SK-N-SH treated with all-trans-retinoic acid at 6 μM for 48 hours (cell line): ENCODE results near the gene FAM111B.

Source experiments
- ATAC-seq: fragments of 200-7000 bp; cut with Tn5 transposase; 3 replicates; pipeline ENCODE4 v1.9.1; 2020; ENCODE audit warnings: mild to moderate bottlenecking, moderate library complexity
- ARNTL ChIP-seq: fragments of 450-650 bp; formaldehyde crosslinking; IDR thresholded peaks from 2 replicates; pipeline ENCODE4 v1.5.0; 2020; ENCODE audit warnings: low read depth, mild to moderate bottlenecking, moderate library complexity, borderline replicate concordance
- BACH2 ChIP-seq: fragments of 250-450 bp; sonication (Bioruptor Pico); IDR thresholded peaks from 2 replicates; pipeline ENCODE4 v1.9.0; 2021; ENCODE audit warnings: mild to moderate bottlenecking, borderline replicate concordance
- CSDC2 ChIP-seq: fragments of 250-450 bp; sonication (Bioruptor Pico); IDR thresholded peaks from 2 replicates; pipeline ENCODE4 v1.5.0; 2020; ENCODE audit warnings: mild to moderate bottlenecking, moderate library complexity
- CSRNP3 ChIP-seq: fragments of 250-450 bp; sonication (Bioruptor Pico); IDR thresholded peaks from 2 replicates; pipeline ENCODE4 v1.5.1; 2021; ENCODE audit warnings: mild to moderate bottlenecking, moderate library complexity
- ESRRG ChIP-seq: fragments of 250-450 bp; sonication (Bioruptor Pico); IDR thresholded peaks from 2 replicates; pipeline ENCODE4 v1.6.1; 2021; ENCODE audit warnings: mild to moderate bottlenecking
- GLIS3 ChIP-seq: fragments of 250-450 bp; sonication (Bioruptor Pico); IDR thresholded peaks from 2 replicates; pipeline ENCODE4 v1.5.0; 2020; ENCODE audit warnings: mild to moderate bottlenecking, moderate library complexity
- OSR1 ChIP-seq: fragments of 250-450 bp; sonication (Bioruptor Pico); IDR thresholded peaks from 2 replicates; pipeline ENCODE4 v1.8.0; 2022; ENCODE audit warnings: moderate library complexity, mild to moderate bottlenecking, inconsistent platforms
- PATZ1 ChIP-seq: fragments of 250-450 bp; sonication (Bioruptor Pico); IDR thresholded peaks from 2 replicates; pipeline ENCODE4 v1.8.0; 2020; ENCODE audit warnings: mild to moderate bottlenecking, moderate library complexity, borderline replicate concordance
- POU6F1 ChIP-seq: fragments of 250-450 bp; sonication (Bioruptor Pico); IDR thresholded peaks from 2 replicates; pipeline ENCODE4 v1.8.0; 2021; ENCODE audit warnings: low read depth, mild to moderate bottlenecking, moderate library complexity, borderline replicate concordance
- PPARA ChIP-seq: fragments of 250-450 bp; sonication (Bioruptor Pico); IDR thresholded peaks from 2 replicates; pipeline ENCODE4 v1.5.0; 2020; ENCODE audit warnings: mild to moderate bottlenecking, borderline replicate concordance
- RARB ChIP-seq: fragments of 250-450 bp; sonication (Bioruptor Pico); IDR thresholded peaks from 2 replicates; pipeline ENCODE4 v1.8.0; 2021; ENCODE audit warnings: mild to moderate bottlenecking, moderate library complexity
- SNAI2 ChIP-seq: fragments of 250-450 bp; sonication (Bioruptor Pico); IDR thresholded peaks from 2 replicates; pipeline ENCODE4 v1.5.0; 2020; ENCODE audit warnings: mild to moderate bottlenecking, moderate library complexity
- TCF4 ChIP-seq: fragments of 250-450 bp; sonication (Bioruptor Pico); IDR thresholded peaks from 2 replicates; pipeline ENCODE4 v1.8.0; 2021; ENCODE audit warnings: mild to moderate bottlenecking, moderate library complexity, borderline replicate concordance
- TOX ChIP-seq: fragments of 250-450 bp; sonication (Bioruptor Pico); IDR thresholded peaks from 2 replicates; pipeline ENCODE4 v1.8.0; 2021; ENCODE audit warnings: mild to moderate bottlenecking, moderate library complexity, borderline replicate concordance
- TSHZ2 ChIP-seq: fragments of 250-450 bp; sonication (Bioruptor Pico); IDR thresholded peaks from 2 replicates; pipeline ENCODE4 v1.5.0; 2020; ENCODE audit warnings: mild to moderate bottlenecking, moderate library complexity
- ZC3H10 ChIP-seq: fragments of 250-450 bp; sonication (Bioruptor Pico); IDR thresholded peaks from 2 replicates; pipeline ENCODE4 v1.5.1; 2021; ENCODE audit warnings: mild to moderate bottlenecking, moderate library complexity
- ZFP3 ChIP-seq: fragments of 250-450 bp; sonication (Bioruptor Pico); IDR thresholded peaks from 2 replicates; pipeline ENCODE4 v1.5.0; 2020; ENCODE audit warnings: mild to moderate bottlenecking, moderate library complexity
- ZNF565 ChIP-seq: fragments of 450-650 bp; formaldehyde crosslinking; conservative IDR thresholded peaks from 2 replicates; pipeline ENCODE4 v1.5.0; 2020; ENCODE audit warnings: low read depth, mild to moderate bottlenecking, moderate library complexity
- ZNF70 ChIP-seq: fragments of 450-650 bp; formaldehyde crosslinking; IDR thresholded peaks from 2 replicates; pipeline ENCODE4 v1.5.0; 2020; ENCODE audit warnings: mild to moderate bottlenecking, moderate library complexity
- ZNF8 ChIP-seq: fragments of 450-650 bp; formaldehyde crosslinking; IDR thresholded peaks from 2 replicates; pipeline ENCODE4 v1.5.0; 2020; ENCODE audit warnings: mild to moderate bottlenecking, moderate library complexity

FAM111B gene

GRCh38 chr11:59144096-59144495 lies 37.1 kb downstream of the FAM111B start (continued):
- TF ChIP-seq TSHZ2 (CRISPR knock-in tag) = no peak
- TF ChIP-seq, all 23 proteins: peak for 0

GRCh38 chr11:59144579-59145345 lies 37.7 kb downstream of the FAM111B start:
- ATAC-seq = no peak

GRCh38 chr11:59145534-59145933 lies 38.5 kb downstream of the FAM111B start:
- no peak for ATAC-seq
- TF ChIP-seq ESRRG (CRISPR knock-in tag) (no peak), BACH2 (CRISPR knock-in tag) (no peak), GLIS3 (CRISPR knock-in tag) (no peak), CSRNP3 (CRISPR knock-in tag) (no peak), POU6F1 (no peak), ZNF565 (no peak), ZNF70 (CRISPR knock-in tag) (no peak), TOX (CRISPR knock-in tag) (no peak), PATZ1 (CRISPR knock-in tag) (no peak)
- TF ChIP-seq, all 23 proteins: peak for 0

More at GRCh38 chr11:59144579-59145345, 37.7 kb downstream of the FAM111B start:
- no peak for TF ChIP-seq ESRRG (CRISPR knock-in tag)
- no peak for TF ChIP-seq OSR1 (CRISPR knock-in tag)
- no peak for TF ChIP-seq BACH2 (CRISPR knock-in tag)
- TF ChIP-seq GLIS3 (CRISPR knock-in tag) = no peak
- TF ChIP-seq ZNF70 (CRISPR knock-in tag) = no peak
- no peak for TF ChIP-seq PPARA (CRISPR knock-in tag)
- no peak for TF ChIP-seq POU6F1
- TF ChIP-seq ZC3H10 (CRISPR knock-in tag) = no peak
- TF ChIP-seq PATZ1 (CRISPR knock-in tag) = no peak
- TF ChIP-seq CSDC2 (CRISPR knock-in tag) = no peak
- no peak for TF ChIP-seq TCF4 (CRISPR knock-in tag)
- no peak for TF ChIP-seq ARNTL
- no peak for TF ChIP-seq SNAI2
- no peak for TF ChIP-seq RARB (CRISPR knock-in tag)
- TF ChIP-seq ZNF8 = no peak
- no peak for TF ChIP-seq ZFP3 (CRISPR knock-in tag)
